OCI-LY7 (cell line): ENCODE measurements around the gene TNNI3K.

Source experiments
- CTCF ChIP-seq: fragments of 200-600 bp; sonication (generic); conservative IDR thresholded peaks from 2 replicates; pipeline ENCODE4 v1.5.1; 2014; ENCODE audit warnings: mild to moderate bottlenecking, antibody characterized with exemption, low read length, moderate library complexity, mixed read lengths
- EZH2phosphoT487 ChIP-seq: fragments of 200-600 bp; sonication (generic); IDR thresholded peaks from 2 replicates; pipeline ENCODE4 v1.6.1; 2018; ENCODE audit warnings: low read depth, borderline replicate concordance, mild to moderate bottlenecking, mixed run types, antibody characterized with exemption, low read length, moderate library complexity, mixed read lengths

GRCh38 chr1:74237035-74237434, 1.8 kb downstream of the TNNI3K start:
- no peak for TF ChIP-seq CTCF
- TF ChIP-seq EZH2phosphoT487: no peak
